HG03521 (cell line): ENCODE data around the gene ACSL6.

Experiments
- ATAC-seq: cut with Tn5 transposase; IDR thresholded peaks from one replicate; pipeline ENCODE4 v1.9.1; 2021; ENCODE audit warnings: mild to moderate bottlenecking, moderate library complexity; ENCODE audit not compliant: unreplicated experiment

The ACSL6 gene

GRCh38 chr5:132011622-132012343 lies at the start of gene ACSL6:
ACSL6 (minus strand) TSS chr5:132011658; CDS start chr5:132011553, 105 bp downstream.
- ATAC-seq, result no peak

GRCh38 chr5:132060501-132061161 lies 49.2 kb upstream of the ACSL6 start, which contains the start of gene IL3:
IL3 (plus strand) TSS chr5:132060655; CDS start chr5:132060707, 52 bp downstream.
- ATAC-seq, result no peak

- ATAC-seq, result no peak
These were observed 48.4 kb upstream of the ACSL6 start for GRCh38 chr5:132059696-132060500.

GRCh38 chr5:132059043-132059695 lies 47.7 kb upstream of the ACSL6 start:
- ATAC-seq, result no peak

- ATAC-seq, result no peak
These were observed 47.2 kb upstream of the ACSL6 start for GRCh38 chr5:132058646-132059042.

GRCh38 chr5:132057498-132058255 lies 46.2 kb upstream of the ACSL6 start:
- no peak for ATAC-seq

GRCh38 chr5:132056610-132057497 lies 45.4 kb upstream of the ACSL6 start:
- ATAC-seq, result no peak

- no peak for ATAC-seq
These were observed 44.6 kb upstream of the ACSL6 start for GRCh38 chr5:132055808-132056609.

- no peak for ATAC-seq
These were observed 44.0 kb upstream of the ACSL6 start for GRCh38 chr5:132055441-132055807.

GRCh38 chr5:132054697-132055440 lies 43.4 kb upstream of the ACSL6 start:
- ATAC-seq, result no peak

- ATAC-seq, result no peak
These were observed 42.7 kb upstream of the ACSL6 start for GRCh38 chr5:132054031-132054696.

- ATAC-seq, result no peak
These were observed 42.0 kb upstream of the ACSL6 start for GRCh38 chr5:132053483-132053882.

GRCh38 chr5:132052520-132052919 lies 41.1 kb upstream of the ACSL6 start:
- no peak for ATAC-seq

- no peak for ATAC-seq
These were observed 39.4 kb upstream of the ACSL6 start for GRCh38 chr5:132050661-132051552.

- no peak for ATAC-seq
These were observed 38.7 kb upstream of the ACSL6 start for GRCh38 chr5:132050136-132050535.

- ATAC-seq, result no peak
These were observed 38.1 kb upstream of the ACSL6 start for GRCh38 chr5:132049559-132049958.
